Activated T-helper 17 cell treated with anti-CD3 and anti-CD28 coated beads, Interleukin-2, amount 50 U/mL, for 72 hours (primary cell): Measurements from ENCODE around the gene DPP6. TPM values are rescaled to one million over a fixed set of nuclear protein-coding genes. Genes with fewer than 3 reads are reported as not detected.

Experiments used
- ATAC-seq: fragments of 150-1000 bp; cut with Tn5 transposase; replicated peaks from 2 replicates; pipeline ENCODE4 v1.10.0; 2021; ENCODE audit warnings: mild to moderate bottlenecking, moderate library complexity
- H3K27ac Mint-ChIP-seq: one replicate; pipeline ENCODE4 v1.8.0; 2022; ENCODE audit warnings: mixed read lengths
- H3K27me3 Mint-ChIP-seq: one replicate; pipeline ENCODE4 v1.8.0; 2022; ENCODE audit warnings: mixed read lengths
- H3K36me3 Mint-ChIP-seq: one replicate; pipeline ENCODE4 v1.8.0; 2022; ENCODE audit warnings: low read depth, mild to moderate bottlenecking, mixed read lengths
- H3K4me1 Mint-ChIP-seq: one replicate; pipeline ENCODE4 v1.8.0; 2022; ENCODE audit warnings: mixed read lengths
- H3K4me3 Mint-ChIP-seq: one replicate; pipeline ENCODE4 v1.8.0; 2022; ENCODE audit warnings: mild to moderate bottlenecking, mixed read lengths
- H3K9me3 Mint-ChIP-seq: one replicate; pipeline ENCODE4 v1.8.0; 2022; ENCODE audit warnings: mixed read lengths
- total RNA-seq, 2 donors: library from RNA; stranded (reverse); gene quantifications; one replicate each; pipeline ENCODE4 v1.2.3, GENCODE V29; 2022

The DPP6 gene
- total RNA-seq, 2 donors from 2014 or later: not detected

DNA sequence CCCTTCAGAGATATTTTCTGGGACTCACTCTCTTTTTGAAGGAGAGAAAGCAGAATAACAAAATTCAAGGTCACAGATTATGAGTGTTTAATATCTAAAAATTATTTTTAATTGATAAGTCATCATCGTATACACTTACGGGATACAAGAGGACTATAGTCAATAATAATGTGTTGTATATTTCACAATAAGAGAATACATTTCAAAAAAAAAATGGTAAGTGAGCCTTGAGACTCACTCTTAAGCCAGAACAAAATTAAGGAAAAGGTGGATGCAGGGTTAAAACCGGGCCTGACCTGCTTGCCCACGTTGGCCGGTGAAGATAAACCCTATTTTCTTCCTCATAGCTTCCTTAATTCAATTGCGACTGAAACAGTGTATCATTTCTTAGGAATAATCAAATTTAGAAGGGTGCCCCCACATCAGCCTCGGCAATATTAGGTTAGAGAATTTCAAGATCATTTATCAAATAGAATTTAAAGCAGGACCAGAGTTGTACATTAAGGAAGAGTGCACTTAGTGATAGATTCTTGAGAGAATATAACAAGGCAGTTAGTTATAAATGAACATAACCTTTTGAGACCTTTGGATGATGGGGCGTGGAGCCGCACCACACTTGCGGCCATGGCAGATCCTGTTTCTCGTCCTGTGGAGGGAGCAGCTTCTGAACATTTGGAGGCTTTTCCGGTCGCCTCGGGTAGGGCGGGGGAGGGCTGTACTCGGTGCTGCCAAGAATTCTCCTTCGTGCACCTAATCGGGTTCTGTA lies 628.9 kb downstream of the DPP6 start:
- H3K4me3 Mint-ChIP-seq: no peak overlapping the region
- ATAC-seq: no peak
- H3K4me1 Mint-ChIP-seq: no peaks in the 10 kb centered on the region
- H3K27ac Mint-ChIP-seq: no peak overlapping the region
- no peaks in the 10 kb centered on the region for H3K36me3 Mint-ChIP-seq
- no peaks in the 10 kb centered on the region for H3K9me3 Mint-ChIP-seq
- H3K27me3 Mint-ChIP-seq: no peaks in the 10 kb centered on the region

- ATAC-seq: no peak
- Mint-ChIP-seq H3K27me3 (no peaks in the 10 kb centered on the region), H3K27ac (no peak overlapping the region), H3K4me3 (no peak overlapping the region), H3K9me3 (no peaks in the 10 kb centered on the region), H3K36me3 (no peaks in the 10 kb centered on the region), H3K4me1 (no peaks in the 10 kb centered on the region)
Observed at GRCh38 chr7:154682003-154682402, 629.8 kb downstream of the DPP6 start.

DNA sequence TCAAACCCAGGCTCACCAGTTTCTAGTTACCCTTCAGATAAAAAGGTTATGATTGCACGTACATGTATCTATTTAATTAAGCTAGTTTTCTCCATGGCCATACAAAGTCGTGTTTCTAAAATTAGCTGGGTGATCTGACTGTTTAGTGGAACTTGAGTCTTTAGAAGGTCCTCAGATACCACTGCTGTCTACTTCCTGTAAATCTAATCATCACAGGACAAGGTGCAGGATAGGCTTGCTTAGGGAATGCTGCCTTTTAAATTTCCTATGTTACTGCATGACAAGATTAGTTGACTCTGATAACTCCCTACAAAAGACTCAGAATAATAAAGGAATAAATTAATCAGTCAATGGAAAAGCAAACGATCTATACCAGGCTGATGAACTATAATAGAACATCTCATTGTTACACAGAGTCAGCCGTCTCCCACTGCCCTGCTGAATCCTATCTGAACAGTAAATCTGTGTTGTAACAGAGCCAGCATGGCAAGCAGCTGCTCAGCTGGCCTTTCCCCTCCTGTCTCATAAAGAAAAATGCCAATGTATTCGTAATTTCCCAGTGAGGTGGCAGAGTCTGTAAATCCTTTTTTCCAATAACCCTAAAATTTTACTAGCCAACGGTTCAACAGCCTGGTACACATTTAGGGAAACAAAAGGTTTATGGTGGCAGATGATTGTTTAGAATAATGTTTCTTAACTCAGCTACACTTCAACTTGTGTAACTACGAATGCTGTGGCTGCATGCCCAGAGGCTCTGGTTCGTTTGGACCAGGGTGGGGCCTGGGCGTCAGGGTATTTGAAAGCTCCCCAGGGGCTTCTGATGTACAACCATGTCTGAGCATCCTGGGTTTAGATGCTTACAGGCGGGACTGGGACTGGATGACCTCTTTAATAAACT lies 632.7 kb downstream of the DPP6 start:
- H3K27ac Mint-ChIP-seq: no peak overlapping the region
- H3K9me3 Mint-ChIP-seq: no peaks in the 10 kb centered on the region
- H3K4me3 Mint-ChIP-seq: no peak overlapping the region
- no peaks in the 10 kb centered on the region for H3K4me1 Mint-ChIP-seq
- ATAC-seq: no peak
- no peaks in the 10 kb centered on the region for H3K27me3 Mint-ChIP-seq
- H3K36me3 Mint-ChIP-seq: no peaks in the 10 kb centered on the region

DNA sequence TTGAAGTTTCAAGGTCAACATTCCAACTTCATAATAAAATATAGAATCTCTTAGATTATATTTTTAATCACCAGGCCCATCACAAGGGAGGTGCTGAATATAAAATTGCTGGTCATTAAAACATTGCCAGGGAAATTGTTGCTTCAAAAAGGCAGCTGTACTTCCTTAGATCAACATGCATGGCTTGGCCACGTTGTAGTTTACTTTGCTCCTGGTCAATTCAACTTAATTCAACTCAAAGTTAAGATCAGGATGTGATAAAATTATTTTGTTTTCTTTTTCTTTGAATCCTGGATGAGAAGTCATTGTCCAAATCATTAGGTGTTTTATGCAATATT lies 633.3 kb downstream of the DPP6 start:
- Mint-ChIP-seq H3K27me3 (no peaks in the 10 kb centered on the region), H3K4me1 (no peaks in the 10 kb centered on the region), H3K27ac (no peak overlapping the region), H3K36me3 (no peaks in the 10 kb centered on the region), H3K4me3 (no peak overlapping the region), H3K9me3 (no peaks in the 10 kb centered on the region)
- ATAC-seq: no peak

DNA sequence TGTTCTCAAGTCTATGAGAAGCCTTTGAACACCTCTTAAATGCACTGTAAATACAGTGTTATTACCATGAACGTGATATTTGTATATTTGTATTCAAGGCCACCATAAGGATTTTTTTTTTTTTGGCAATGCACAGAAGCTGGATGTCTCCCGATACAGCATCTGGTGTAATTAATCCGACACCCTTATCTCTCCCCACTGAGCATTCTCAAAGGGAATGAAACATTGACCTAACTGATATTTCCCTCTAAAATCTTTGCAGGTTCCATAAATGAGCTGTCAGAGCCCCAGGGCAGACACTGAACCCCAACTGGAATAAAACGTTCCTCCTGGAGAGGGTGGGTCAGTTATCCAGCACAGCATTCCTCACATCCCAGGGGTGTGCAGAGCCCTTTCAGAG lies 634.1 kb downstream of the DPP6 start:
- no peaks in the 10 kb centered on the region for H3K27me3 Mint-ChIP-seq
- no peak overlapping the region for H3K27ac Mint-ChIP-seq
- H3K4me1 Mint-ChIP-seq: no peaks in the 10 kb centered on the region
- ATAC-seq: no peak
- no peak overlapping the region for H3K4me3 Mint-ChIP-seq
- no peaks in the 10 kb centered on the region for H3K9me3 Mint-ChIP-seq
- H3K36me3 Mint-ChIP-seq: no peaks in the 10 kb centered on the region

DNA sequence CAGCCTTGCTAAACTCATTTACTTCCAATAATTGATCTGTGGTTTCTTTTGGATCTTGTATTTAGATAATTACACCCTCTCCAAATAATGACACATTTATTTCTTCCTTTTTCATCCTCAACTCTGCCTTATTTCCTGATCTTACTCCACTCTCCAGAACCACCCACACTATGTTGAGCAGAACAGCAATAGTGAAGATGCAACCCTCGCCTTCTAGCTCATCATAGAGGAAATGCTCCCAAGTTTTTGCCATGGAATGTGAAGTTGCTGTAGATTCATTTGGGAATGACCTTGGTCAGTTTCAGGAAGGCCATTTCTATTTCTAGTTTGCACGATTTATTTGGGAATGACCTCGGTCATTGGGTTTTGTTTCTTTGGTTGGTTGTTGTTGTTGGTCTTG lies 636.8 kb downstream of the DPP6 start:
- Mint-ChIP-seq H3K4me1 (no peaks in the 10 kb centered on the region), H3K27me3 (no peaks in the 10 kb centered on the region), H3K4me3 (no peak overlapping the region), H3K36me3 (no peaks in the 10 kb centered on the region), H3K9me3 (no peaks in the 10 kb centered on the region), H3K27ac (no peak overlapping the region)
- ATAC-seq: no peak

GRCh38 chr7:154690411-154690810 lies 638.2 kb downstream of the DPP6 start:
- Mint-ChIP-seq H3K27ac (no peak overlapping the region), H3K4me1 (no peaks in the 10 kb centered on the region), H3K9me3 (no peaks in the 10 kb centered on the region), H3K4me3 (no peak overlapping the region), H3K36me3 (no peaks in the 10 kb centered on the region), H3K27me3 (no peaks in the 10 kb centered on the region)
- no peak for ATAC-seq

DNA sequence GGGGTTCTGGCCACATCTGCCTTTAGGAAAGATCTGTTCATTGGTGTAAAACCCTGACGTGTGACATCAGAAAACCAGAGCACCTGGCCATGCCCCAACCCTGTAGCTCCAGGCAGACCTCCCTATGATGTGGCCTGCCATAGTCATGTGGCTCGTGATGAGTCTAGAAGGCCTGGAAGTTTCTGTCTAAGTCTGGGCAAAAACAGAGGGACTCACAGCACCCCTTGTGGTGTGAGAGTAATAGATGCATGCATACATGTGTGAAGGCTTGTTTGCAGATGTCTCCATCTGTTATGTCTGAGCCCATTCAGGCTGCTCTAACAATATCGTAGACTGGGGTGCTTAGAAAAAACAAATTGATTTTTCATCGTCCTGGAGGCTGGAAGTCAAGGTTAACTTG lies 641.5 kb downstream of the DPP6 start:
- H3K27me3 Mint-ChIP-seq: no peaks in the 10 kb centered on the region
- no peaks in the 10 kb centered on the region for H3K9me3 Mint-ChIP-seq
- no peaks in the 10 kb centered on the region for H3K4me1 Mint-ChIP-seq
- H3K27ac Mint-ChIP-seq: no peak overlapping the region
- no peak overlapping the region for H3K4me3 Mint-ChIP-seq
- no peak for ATAC-seq
- H3K36me3 Mint-ChIP-seq: no peaks in the 10 kb centered on the region

GRCh38 chr7:154695836-154696235 lies 643.6 kb downstream of the DPP6 start:
- Mint-ChIP-seq H3K27me3 (no peaks in the 10 kb centered on the region), H3K4me1 (no peaks in the 10 kb centered on the region), H3K4me3 (no peak overlapping the region), H3K9me3 (no peaks in the 10 kb centered on the region), H3K36me3 (no peaks in the 10 kb centered on the region), H3K27ac (no peak overlapping the region)
- no peak for ATAC-seq

DNA sequence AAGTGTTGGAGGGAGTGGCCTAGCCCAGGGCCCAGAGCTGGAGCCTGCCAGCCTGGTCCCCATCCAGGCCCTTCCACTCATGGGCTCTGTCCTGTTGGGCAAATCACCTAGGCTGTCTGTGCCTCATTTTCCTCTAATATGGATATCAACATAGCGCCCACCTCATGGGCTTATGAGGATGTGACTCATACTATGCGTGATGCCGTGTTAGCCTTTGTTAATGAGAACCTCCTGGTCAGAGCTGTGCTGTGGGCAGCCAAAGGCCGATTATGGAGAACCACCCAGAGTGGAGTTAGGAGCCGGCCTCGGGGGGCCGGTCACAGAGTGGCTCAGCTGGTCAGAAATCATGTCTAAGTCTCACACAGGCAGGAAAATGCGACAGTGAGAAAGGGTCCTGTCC lies 644.4 kb downstream of the DPP6 start:
- Mint-ChIP-seq H3K4me1 (no peaks in the 10 kb centered on the region), H3K36me3 (no peaks in the 10 kb centered on the region), H3K4me3 (no peak overlapping the region), H3K9me3 (no peaks in the 10 kb centered on the region), H3K27me3 (no peaks in the 10 kb centered on the region), H3K27ac (no peak overlapping the region)
- no peak for ATAC-seq

DNA sequence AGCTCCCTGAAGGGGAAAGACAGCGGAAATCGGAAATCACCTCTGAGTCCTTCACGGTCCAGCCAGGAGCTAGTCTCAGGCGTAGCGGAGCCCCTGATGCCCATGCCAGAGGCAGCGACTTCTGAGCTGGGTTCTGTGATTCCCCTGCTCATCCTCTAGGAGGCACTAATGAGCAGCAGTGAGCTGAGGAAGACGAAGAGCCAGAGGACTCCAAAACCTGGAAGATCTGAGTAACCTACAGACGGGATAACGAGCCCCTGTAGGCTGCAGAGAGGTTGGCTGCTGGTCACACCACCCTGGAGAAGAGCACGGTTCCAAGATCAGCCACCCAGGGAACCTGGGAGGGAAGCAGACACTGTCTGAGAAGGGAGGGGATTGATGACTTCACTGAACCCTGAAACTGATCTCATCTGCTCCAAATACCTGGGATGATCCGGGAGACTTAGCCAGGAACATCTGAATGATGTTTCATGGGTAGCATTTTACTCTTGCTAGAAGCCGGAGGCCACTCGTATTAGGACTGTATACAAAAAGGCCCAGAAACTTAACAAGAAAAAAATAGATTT lies 646.6 kb downstream of the DPP6 start:
- peaks cover 7% of the 10 kb centered on the region for H3K9me3 Mint-ChIP-seq
- no peaks in the 10 kb centered on the region for H3K36me3 Mint-ChIP-seq
- no peaks in the 10 kb centered on the region for H3K27me3 Mint-ChIP-seq
- H3K27ac Mint-ChIP-seq: no peak overlapping the region
- ATAC-seq: no peak
- no peaks in the 10 kb centered on the region for H3K4me1 Mint-ChIP-seq
- H3K4me3 Mint-ChIP-seq: no peak overlapping the region

GRCh38 chr7:154699417-154699816 lies 647.2 kb downstream of the DPP6 start:
- ATAC-seq: peak; percentile 23
- no peaks in the 10 kb centered on the region for H3K36me3 Mint-ChIP-seq
- no peak overlapping the region for H3K4me3 Mint-ChIP-seq
- peaks cover 9% of the 10 kb centered on the region for H3K9me3 Mint-ChIP-seq
- no peaks in the 10 kb centered on the region for H3K4me1 Mint-ChIP-seq
- no peaks in the 10 kb centered on the region for H3K27me3 Mint-ChIP-seq
- no peak overlapping the region for H3K27ac Mint-ChIP-seq

DNA sequence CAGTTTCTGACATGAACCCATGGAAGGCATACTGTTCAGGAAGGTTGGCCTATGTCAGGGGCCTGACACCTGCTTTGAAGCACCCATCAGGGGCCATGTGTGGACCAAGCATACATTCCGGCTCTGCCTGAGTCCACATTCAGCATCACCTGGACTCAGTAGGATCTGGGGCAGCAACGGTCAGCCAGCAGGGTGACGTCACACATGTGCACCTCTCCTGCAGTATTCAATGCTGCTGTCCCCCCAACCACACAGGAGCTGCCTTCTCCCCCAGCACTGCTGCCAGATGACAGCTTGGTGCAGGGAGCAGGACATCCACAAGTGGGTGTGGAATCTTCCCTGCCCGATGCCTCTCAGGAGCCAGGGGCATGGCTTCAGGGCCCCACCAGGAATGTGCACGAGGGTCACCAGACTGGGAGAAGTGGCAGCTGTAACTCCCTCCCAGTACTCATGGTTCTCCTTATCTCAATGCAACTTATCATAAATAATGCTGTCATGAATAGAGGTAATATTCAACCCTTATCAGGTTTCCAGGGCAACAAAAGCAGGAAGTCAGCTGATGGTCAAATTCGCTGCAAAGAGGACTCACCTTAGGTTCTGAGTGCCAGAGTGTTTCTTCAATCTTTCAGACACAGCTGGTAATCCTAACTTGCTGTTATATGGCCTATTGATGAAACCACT lies 657.8 kb downstream of the DPP6 start:
- Mint-ChIP-seq H3K9me3 (peaks cover 14% of the 10 kb centered on the region), H3K36me3 (no peaks in the 10 kb centered on the region), H3K4me3 (no peak overlapping the region), H3K27me3 (peaks cover 4% of the 10 kb centered on the region), H3K27ac (no peak overlapping the region), H3K4me1 (no peaks in the 10 kb centered on the region)
- ATAC-seq: no peak

DNA sequence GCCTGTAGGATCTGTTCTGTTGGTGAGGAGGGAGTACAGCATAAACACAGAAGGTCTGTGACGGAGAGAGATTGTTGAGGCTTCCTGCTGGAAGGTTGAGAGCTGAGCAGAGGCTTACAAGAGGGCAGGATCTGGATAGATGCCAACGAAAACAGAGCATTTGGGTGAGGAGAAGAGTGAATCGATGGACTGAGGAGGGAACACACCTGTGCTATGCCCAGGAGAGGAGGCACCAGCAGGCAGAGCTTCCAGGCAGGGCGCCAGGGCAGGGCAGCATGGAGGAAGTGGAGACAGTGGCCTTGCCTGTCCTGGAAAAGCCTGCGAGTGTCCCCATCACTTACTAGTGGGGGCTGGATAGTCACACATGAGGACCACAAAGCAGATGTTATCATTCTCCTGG lies 667.8 kb downstream of the DPP6 start:
- Mint-ChIP-seq H3K9me3 (peaks cover 13% of the 10 kb centered on the region), H3K27ac (no peak overlapping the region), H3K4me3 (no peak overlapping the region), H3K4me1 (no peaks in the 10 kb centered on the region), H3K27me3 (peaks cover 8% of the 10 kb centered on the region), H3K36me3 (no peaks in the 10 kb centered on the region)
- no peak for ATAC-seq
